MCF 10A (cell line): ENCODE results near the gene WWOX. TPM values are rescaled to one million over a fixed set of nuclear protein-coding genes. Genes with fewer than 3 reads are reported as not detected.
A peak's percentile ranks its signal among the peaks of the same experiment; 100 is the strongest.

ENCODE experiments used
- BruUV-seq: library from RNA; stranded (reverse); fragments of 400-500 nt; replicated peaks from 2 replicates; lab custom pipeline; 2021; lab: Mats Ljungman, UMichigan
- CTCF ChIA-PET: fragments of 300-600 bp; sonication (Branson Sonifier 250); formaldehyde crosslinking; extraction: SDS; loops from one replicate; lab custom pipeline; 2021; ENCODE audit warnings: antibody characterized with exemption, inconsistent platforms; lab: Yijun Ruan, JAX
- POLR2A ChIA-PET: fragments of 300-600, 350-650 bp; sonication (Branson Sonifier 250); formaldehyde crosslinking; extraction: SDS; loops from one replicate; lab custom pipeline; 2020; ENCODE audit warnings: antibody characterized with exemption, inconsistent platforms; lab: Yijun Ruan, JAX
- DNase-seq: peaks from one replicate; pipeline ENCODE4 v3.0.0-alpha.2; 2018; ENCODE audit not compliant: unreplicated experiment
- H3K27ac Mint-ChIP-seq: one replicate; pipeline ENCODE4 v1.8.0; 2022; ENCODE audit warnings: mild to moderate bottlenecking, low read depth, mixed read lengths; ENCODE audit not compliant: unreplicated experiment
- H3K27me3 Mint-ChIP-seq: one replicate; pipeline ENCODE4 v1.8.0; 2022; ENCODE audit warnings: mixed read lengths; ENCODE audit not compliant: insufficient read depth, unreplicated experiment
- H3K36me3 Mint-ChIP-seq: one replicate; pipeline ENCODE4 v1.8.0; 2022; ENCODE audit warnings: mild to moderate bottlenecking, moderate library complexity, mixed read lengths; ENCODE audit not compliant: insufficient read depth, unreplicated experiment
- H3K4me1 Mint-ChIP-seq: one replicate; pipeline ENCODE4 v1.8.0; 2022; ENCODE audit warnings: mixed read lengths; ENCODE audit not compliant: insufficient read depth, unreplicated experiment
- H3K4me3 Mint-ChIP-seq: one replicate; pipeline ENCODE4 v1.8.0; 2022; ENCODE audit warnings: mild to moderate bottlenecking, moderate library complexity, mixed read lengths; ENCODE audit not compliant: unreplicated experiment
- H3K9me3 Mint-ChIP-seq: one replicate; pipeline ENCODE4 v1.8.0; 2022; ENCODE audit warnings: mixed read lengths; ENCODE audit not compliant: unreplicated experiment
- CTCF ChIP-seq: fragments of 200-600 bp; IDR thresholded peaks from one replicate; pipeline ENCODE4 v1.8.0; 2022; ENCODE audit warnings: antibody characterized with exemption, mild to moderate bottlenecking; ENCODE audit not compliant: unreplicated experiment
- intact Hi-C: fragments of 100-400 bp; cut with micrococcal nuclease; formaldehyde crosslinking; loops from 2 replicates; pipeline ENCODE4 v1.14.1; 2022
- total RNA-seq: library from RNA; stranded (reverse); gene quantifications from 2 replicates; pipeline ENCODE4 v1.2.3, GENCODE V29; 2022

The WWOX gene
- total RNA-seq, 1 experiment from 2014 or later: 18.1 TPM

GRCh38 chr16:78813661-78814311, 714.3 kb downstream of the WWOX start:
- ChIA-PET CTCF (interaction anchor here (0.6 kb wide), 2 partner anchors 51 to 114 kb away, joined by 3 to 4 read pairs; no protein-coding TSS in a partner anchor), POLR2A (interaction anchor here (0.6 kb wide), 1 partner anchor 35 kb away, joined by 4 read pairs; no protein-coding TSS in a partner anchor)
- intact Hi-C loops: no loop called here
- H3K27ac Mint-ChIP-seq: no peak overlapping the region
- DNase-seq: no peak
- BruUV-seq: no TSS peak
- no peak overlapping the region for H3K4me3 Mint-ChIP-seq
- no peaks in the 10 kb centered on the region for H3K36me3 Mint-ChIP-seq
- no peaks in the 10 kb centered on the region for H3K9me3 Mint-ChIP-seq
- H3K27me3 Mint-ChIP-seq: no peaks in the 10 kb centered on the region
- TF ChIP-seq CTCF: no peak
- H3K4me1 Mint-ChIP-seq: peaks cover 6% of the 10 kb centered on the region

GRCh38 chr16:78815713-78816112, 716.3 kb downstream of the WWOX start:
- ChIA-PET POLR2A (no interaction called here), CTCF (interaction anchor here (0.6 to 0.7 kb wide), 2 partner anchors 53 to 139 kb away, joined by 3 read pairs; no protein-coding TSS in a partner anchor)
- Mint-ChIP-seq H3K4me1 (peaks cover 6% of the 10 kb centered on the region), H3K36me3 (peaks cover 5% of the 10 kb centered on the region), H3K27ac (no peak overlapping the region), H3K4me3 (no peak overlapping the region), H3K9me3 (no peaks in the 10 kb centered on the region), H3K27me3 (no peaks in the 10 kb centered on the region)
- no peak for TF ChIP-seq CTCF
- intact Hi-C loops: no loop called here
- no peak for DNase-seq
- no TSS peak for BruUV-seq

GRCh38 chr16:78816499-78817195, 717.2 kb downstream of the WWOX start:
- Mint-ChIP-seq H3K4me1 (no peaks in the 10 kb centered on the region), H3K4me3 (no peak overlapping the region), H3K27me3 (no peaks in the 10 kb centered on the region), H3K27ac (no peak overlapping the region), H3K36me3 (peaks cover 5% of the 10 kb centered on the region), H3K9me3 (no peaks in the 10 kb centered on the region)
- POLR2A ChIA-PET: interaction anchor here (0.5 to 1.0 kb wide), 5 partner anchors 10 to 313 kb away, joined by 3 to 7 read pairs (median 3); no protein-coding TSS in a partner anchor
- intact Hi-C loops: no loop called here
- DNase-seq: peak; percentile 18
- no TSS peak for BruUV-seq
- CTCF ChIA-PET: interaction anchor here (0.5 to 0.7 kb wide), 3 partner anchors 52 to 442 kb away, joined by 3 read pairs; no protein-coding TSS in a partner anchor
- TF ChIP-seq CTCF: no peak

GRCh38 chr16:78817200-78817739, 717.8 kb downstream of the WWOX start:
- ChIA-PET POLR2A (interaction anchor here (0.5 to 1.0 kb wide), 4 partner anchors 10 to 146 kb away, joined by 3 to 7 read pairs (median 4); no protein-coding TSS in a partner anchor), CTCF (interaction anchor here (0.5 kb wide), 2 partner anchors 443 to 785 kb away, joined by 3 to 7 read pairs; no protein-coding TSS in a partner anchor)
- Mint-ChIP-seq H3K36me3 (peaks cover 5% of the 10 kb centered on the region), H3K27me3 (no peaks in the 10 kb centered on the region), H3K9me3 (no peaks in the 10 kb centered on the region), H3K4me1 (no peaks in the 10 kb centered on the region), H3K27ac (no peak overlapping the region), H3K4me3 (no peak overlapping the region)
- intact Hi-C loops: no loop called here
- TF ChIP-seq CTCF: no peak
- DNase-seq: no peak
- BruUV-seq: no TSS peak
